HG03571 (cell line): ENCODE results near the gene PHC2.
A peak's percentile ranks its signal among the peaks of the same experiment; 100 is the strongest.

Experiments
- ATAC-seq: cut with Tn5 transposase; IDR thresholded peaks from one replicate; pipeline ENCODE4 v1.9.1; 2021; ENCODE audit not compliant: unreplicated experiment

PHC2 gene, protein sequence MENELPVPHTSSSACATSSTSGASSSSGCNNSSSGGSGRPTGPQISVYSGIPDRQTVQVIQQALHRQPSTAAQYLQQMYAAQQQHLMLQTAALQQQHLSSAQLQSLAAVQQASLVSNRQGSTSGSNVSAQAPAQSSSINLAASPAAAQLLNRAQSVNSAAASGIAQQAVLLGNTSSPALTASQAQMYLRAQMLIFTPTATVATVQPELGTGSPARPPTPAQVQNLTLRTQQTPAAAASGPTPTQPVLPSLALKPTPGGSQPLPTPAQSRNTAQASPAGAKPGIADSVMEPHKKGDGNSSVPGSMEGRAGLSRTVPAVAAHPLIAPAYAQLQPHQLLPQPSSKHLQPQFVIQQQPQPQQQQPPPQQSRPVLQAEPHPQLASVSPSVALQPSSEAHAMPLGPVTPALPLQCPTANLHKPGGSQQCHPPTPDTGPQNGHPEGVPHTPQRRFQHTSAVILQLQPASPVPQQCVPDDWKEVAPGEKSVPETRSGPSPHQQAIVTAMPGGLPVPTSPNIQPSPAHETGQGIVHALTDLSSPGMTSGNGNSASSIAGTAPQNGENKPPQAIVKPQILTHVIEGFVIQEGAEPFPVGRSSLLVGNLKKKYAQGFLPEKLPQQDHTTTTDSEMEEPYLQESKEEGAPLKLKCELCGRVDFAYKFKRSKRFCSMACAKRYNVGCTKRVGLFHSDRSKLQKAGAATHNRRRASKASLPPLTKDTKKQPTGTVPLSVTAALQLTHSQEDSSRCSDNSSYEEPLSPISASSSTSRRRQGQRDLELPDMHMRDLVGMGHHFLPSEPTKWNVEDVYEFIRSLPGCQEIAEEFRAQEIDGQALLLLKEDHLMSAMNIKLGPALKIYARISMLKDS

DNA sequence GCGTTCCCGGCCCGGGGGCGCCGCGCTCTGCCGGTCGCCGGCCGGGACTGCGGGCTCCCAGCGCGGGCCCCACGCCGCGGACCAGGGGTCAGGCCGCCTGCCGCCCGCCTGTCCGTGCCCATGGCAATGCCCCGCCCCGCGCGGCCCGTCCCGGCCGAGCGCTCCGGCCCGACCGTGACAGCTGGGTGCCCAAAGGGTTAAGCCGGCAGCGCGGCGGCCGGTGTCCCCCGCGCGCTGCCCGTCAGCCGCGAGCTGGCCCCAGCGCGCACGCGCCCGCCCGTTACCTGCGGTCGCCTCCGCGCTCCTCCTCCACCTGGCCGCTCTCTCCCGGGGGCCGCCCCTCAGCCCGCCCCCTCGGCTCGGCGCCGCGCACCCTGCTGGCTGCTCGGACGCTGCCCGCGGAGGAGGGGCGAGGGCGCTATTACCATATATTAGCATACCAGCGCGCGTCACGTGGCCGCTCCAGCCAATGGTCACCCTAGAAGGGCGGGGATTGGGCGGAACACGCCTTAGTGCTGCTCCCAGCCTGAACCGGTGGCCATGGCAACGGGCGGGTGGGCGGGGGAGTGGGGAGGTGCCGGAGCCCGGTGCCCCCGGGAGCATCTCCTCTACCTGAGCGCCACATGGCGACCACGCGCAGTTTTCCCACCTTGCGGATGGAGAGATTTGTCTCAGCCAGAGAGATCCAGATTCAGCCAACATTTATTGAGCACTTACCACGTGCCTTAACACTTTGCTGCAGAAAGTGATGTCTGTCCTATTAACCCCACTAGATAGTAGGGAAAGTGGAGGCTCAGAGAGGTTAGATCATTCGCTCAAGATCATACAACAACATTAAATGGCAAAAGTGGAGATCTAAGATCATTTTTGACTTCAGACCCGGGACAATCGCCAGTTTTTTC lies at the start of gene PHC2:
Gene PHC2 (minus strand): TSS at position 404 of the 902 bp plus-strand sequence. CDS start 55,556 bp downstream, outside the sequence.
- ATAC-seq: peak; percentile 93

DNA sequence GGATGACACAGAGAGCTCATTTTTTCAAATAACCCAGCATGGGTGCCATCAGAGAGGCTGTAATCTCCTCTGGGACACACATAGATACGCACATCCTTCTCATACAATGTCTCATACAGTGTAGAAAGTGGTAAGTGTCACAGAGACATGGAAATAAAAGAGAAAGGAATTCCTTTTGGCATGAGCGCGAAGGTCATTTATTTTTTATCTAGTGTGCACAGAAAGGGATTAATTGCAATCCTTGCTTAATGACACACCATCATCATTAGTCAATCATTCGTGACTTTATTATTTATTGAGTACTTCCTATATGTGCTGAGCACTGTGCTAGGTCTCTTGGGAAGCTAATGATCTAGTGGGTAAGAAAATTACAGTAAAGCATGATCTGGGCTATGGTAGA lies 46.6 kb upstream of the PHC2 start:
- ATAC-seq: no peak

DNA sequence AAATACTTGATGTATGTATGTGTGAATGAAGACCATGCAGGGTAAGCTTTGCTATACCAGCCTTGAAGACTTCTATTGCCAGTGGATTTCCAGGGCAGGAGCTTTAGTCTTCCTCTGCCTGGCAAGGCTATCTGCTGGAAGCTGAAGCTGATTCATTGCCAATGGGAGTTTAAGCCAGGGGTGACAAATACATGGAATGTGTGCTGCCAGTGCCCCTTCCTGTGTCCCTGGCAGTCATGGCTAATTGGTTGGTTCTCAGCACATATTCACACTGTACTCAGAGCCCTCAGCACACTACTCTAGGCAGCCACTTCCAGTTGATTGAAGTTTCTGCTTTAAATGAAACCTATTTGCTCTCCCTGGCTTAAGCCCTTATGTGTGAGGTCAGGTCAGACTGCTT lies 43.0 kb upstream of the PHC2 start:
- ATAC-seq: no peak

DNA sequence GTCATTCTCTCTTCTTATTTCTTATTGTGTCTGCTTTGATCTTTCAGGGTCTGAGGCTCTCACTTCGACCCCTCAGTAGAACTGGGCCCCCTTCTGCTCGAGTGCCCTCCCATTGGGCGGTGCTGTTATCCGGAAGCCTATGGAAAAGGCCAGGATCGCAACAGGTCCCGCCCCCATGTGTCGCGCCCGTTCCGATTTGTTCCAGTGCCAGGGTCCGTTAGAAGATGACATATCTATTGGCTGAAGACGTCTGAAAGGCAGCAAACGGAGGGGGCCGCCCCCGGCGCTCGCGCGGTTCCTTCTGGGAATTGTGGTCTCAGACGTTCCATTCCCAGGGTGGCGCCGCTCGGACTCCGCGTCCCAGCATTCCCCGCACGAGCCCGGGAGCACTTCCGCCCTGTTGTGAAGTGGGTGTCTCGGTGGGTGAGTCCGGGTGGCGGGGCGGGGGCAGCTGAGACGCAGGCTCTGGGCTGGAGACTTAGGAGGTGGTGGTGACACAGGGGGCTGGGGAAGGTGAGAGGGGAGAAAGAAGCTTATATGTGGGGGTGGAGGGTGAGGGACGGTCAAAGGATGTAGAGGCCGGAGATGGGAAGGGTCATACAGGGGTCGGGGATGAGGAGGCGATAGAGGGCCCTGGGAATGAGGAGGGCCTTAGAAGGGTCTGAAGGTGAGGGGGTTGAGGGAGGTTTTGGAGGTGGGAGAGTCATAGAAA lies 41.5 kb upstream of the PHC2 start, which contains the start of gene ZSCAN20:
Gene ZSCAN20 (plus strand): TSS at position 377 of the 712 bp plus-strand sequence. CDS start 6,644 bp downstream, outside the sequence.
- peak; percentile 95 for ATAC-seq

DNA sequence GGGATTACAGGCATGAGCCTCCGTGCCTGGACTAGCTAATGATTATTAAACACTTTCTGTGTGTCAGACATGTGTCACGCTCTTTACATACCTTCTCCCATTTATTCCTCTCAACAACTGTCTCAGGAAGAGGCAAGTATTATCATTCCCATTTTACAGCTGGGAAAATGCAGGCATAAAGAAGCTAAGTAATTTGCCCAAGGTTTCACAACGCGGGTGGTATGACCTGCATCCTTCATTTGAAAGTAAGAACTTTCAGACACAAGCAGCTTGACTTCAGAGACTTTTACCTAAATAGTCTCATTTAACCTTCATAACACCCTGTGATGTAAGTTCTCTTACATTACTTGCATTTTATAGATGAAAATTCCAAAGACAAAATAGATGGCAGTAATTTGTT lies 40.5 kb upstream of the PHC2 start:
- no peak for ATAC-seq

DNA sequence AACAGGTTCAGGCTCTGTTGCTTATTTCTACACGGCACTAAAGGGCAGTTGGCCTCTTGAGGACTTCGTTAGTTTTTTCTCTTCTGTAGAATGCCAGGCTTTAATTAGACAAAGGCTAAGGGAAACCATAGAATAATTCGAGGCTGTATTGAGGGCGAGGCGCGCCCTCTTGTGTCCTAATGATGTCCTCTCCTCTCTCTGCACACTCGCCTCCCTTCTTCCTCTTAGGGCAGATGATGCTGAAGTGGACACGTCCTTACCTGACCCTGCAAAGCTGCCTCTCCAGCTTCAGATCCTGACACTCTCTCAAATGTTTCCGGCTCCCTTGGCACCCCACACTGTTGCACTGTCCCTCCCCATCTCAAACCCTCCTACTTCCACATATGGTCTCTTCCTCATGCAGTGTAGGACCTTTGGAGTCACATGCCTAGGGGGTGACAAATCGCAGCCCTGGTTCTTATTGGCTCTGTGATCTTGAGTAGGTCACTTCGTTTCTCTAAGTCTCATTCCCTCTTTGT lies 39.7 kb upstream of the PHC2 start:
- no peak for ATAC-seq

DNA sequence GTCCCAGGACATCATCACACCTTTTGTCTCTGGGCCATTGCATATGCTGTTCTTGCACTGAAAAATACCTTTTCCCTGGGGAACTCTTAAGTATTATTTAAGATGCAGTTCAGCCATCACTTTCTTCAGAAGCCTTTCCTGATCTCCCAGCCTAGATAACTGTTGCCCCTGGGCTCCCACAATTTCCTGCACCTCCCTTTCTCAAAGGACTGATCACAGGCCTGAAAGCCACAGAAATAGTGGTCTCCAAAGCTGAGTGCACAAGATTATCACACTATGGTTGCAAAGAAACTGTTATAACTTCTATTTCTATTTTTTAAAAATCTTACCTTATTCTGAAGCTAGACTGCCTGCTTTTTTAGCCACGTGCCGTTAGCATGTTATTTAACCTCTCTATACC lies 38.8 kb upstream of the PHC2 start:
- no peak for ATAC-seq

DNA sequence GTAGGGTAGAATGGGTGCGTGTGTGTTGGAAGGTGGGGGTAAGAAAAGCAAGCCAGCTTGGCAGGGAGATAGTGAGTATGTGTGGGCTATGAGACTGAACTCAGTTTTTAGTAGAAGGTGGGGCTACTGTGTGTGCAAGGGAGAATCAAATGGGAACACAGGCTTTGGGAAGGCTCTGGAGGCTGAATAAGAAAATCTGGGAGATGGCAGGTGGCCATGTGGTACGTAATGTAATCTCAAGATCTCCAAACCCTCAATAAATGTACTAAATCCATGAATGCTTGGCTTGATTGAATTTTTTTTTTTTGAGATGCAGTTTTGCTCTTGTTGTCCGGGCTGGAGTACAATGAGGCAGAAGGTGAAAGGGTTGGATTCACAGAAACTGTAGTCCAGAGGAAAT lies 38.1 kb upstream of the PHC2 start:
- ATAC-seq: no peak

DNA sequence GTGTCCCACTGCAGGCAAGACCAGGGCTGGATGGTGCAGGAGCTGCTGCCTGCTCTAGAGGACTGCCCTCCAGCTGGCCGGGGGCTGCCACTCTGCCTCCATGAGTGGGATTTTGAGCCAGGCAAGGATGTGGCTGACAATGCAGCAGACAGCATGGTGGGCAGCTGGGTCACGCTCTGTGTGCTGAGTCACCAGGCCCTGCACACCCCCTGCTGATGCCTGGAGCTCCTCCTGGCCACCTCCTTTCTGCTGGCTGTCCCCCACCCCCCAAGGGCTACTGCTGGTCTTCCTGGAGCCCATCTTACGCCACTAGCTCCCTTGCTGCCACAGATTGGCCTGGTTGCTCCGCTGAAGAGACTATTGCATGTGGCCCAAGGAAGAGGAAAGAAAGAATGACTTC lies 37.6 kb upstream of the PHC2 start:
- ATAC-seq: no peak

DNA sequence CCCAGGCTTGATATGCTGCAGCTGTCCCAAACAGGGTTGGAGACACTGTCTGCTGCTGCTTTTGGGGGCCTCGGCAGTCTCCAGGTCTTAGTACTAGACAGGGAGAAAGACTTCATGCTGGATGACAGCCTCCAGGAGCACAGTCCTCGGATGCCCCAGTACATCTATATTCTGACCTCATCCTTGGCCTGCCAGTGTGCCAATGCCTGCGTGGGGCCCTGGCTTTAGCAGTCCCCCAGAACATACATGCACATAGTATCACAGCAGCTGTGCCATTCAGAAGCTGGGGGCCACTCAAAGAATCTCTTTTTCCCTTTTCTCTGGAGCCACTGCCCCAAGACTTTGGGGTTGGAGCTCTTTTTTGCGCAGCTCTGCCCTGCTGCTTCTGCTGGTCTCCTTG lies 37.1 kb upstream of the PHC2 start:
- ATAC-seq: no peak

DNA sequence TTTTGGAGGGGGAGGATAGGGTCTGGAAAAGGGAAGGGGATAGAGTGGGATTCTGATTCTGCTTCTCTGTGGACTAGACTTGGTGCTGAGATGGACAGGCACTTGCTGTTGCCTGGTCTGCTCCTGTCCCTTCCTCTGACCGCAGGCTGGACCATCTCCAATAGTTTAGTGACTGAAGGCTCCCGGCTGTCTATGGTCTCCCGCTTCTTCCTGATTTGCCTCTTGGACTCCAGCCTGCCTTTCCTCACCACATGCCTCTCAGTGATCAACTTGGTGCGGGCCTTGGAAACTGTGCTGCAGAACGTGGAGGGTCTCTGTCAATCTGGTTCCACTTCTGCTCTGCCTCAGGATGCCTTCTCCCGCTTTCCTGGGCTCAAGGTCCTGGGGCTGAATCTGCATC lies 35.3 kb upstream of the PHC2 start:
- ATAC-seq: no peak

DNA sequence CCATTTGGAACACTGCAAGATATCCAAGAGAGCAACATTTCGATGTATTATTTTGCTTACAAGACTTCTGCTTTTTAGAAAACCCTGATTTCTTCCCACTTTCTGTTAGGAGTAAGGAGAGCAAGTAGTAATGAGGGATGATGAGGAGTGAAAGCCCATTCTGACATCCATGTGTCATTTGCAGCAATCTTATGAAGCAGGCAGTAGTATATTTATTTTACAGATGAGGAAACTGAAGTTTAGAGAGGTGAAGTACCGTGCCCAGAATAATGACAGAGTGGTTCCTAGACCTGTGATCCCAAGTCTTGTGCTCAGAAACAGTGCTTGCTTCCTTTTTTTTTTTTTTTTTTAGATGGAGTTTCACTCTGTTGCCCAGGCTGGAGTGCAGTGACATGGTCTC lies 34.4 kb upstream of the PHC2 start:
- no peak for ATAC-seq

DNA sequence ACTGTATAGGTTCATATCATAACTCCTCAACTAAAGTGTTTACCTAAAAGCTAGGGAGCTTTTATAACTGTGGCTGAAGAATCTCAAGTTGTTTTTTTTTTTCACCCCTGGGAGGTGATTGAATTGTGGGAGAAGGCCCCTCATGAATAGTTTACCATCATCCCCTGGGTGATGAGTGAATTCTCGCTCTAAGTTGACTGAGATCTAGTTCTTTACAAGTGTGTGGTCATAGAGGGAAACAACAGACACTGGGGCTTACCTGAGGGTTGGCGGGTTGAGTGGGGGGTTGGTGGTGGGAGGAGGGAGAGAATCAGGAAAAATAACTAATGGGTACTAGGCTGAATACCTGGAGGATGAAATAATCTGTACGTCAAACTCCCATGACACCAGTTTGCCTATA lies 33.7 kb upstream of the PHC2 start:
- no peak for ATAC-seq

DNA sequence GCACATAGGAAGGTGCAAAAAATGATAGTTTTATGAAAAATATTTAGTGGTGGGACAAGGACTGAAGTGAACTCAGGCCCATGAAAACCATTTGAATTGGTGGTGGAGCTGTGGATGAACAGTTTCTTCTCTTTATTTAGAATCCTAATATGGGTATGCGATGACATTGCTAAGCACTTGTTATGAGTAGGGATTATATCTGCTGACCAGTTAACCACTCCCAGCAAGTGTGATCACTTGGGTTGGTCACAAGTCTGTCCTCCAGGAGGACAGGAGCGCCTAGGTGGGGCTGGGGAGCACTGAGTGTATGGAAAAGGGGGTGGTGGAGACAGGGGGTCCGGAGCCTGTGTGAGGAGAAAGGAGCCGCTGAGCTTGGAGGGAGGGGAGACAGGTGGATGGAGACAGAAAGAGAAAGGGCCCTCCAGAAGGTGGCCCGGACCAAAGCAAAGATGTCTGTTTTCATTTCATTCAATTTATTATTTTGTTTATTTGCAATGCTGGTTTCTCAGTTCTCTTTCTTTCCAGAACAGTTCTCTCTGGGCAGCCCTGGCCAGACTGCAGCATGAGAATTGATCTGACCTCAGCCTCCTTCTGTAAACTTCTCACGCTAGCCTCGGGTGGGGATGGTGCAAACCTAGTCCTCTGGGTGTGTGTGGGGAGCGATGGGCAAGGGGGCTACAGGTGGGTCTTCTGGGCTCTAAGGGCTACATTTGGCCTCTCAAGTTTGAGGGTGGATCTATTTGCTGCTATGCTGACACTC lies 31.7 kb upstream of the PHC2 start:
- ATAC-seq: no peak

DNA sequence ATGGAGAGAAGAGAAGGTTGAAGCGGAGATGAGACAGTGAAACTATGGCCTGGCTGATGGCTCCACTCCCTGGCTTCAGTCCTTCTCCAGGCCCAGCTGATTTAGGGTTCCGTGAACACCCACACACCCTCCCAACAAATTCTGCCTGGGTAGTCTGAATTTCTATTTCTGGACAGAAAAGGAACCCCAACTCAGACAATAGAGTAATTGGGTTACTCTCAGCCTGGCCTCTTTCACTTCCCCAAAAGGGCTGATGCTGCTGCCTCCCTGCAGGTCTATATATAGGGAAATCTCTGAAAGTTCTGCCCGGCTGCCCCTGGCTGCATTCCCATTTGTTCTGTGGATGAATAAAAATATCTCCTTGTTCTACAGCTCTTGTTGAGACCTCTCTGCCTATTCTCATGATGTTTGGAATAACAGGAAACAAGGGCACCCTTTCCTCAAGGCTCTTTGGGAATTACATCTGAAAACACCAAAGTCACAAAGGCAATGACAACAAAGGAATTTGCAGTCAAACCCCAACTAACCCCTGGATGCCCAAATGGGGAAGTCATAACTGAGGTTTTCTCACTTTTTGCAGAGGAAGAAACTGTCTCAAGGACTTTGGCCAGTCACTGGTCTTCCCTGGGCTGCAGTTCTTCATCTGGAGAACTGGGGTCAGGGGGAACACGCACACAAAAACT lies 30.2 kb upstream of the PHC2 start:
- ATAC-seq: no peak

DNA sequence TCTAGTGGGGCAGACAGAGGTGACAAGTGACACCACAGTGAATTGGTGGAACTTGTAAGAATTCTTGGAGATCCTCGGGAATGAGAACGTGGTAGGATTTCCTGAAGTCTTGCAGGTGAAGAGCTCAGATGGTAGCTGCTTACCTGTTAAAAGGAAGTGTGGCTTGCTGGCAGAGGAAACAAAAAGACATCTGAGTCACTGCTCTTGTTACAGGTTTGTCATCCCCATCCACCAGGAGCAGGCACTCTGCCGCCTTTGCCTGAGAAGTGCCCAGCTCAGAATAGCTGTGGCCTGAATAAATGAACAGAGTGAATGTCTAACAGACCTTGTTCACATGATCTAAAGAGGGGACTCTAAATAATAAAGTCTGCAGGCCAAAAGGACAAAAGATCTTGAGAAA lies 29.2 kb upstream of the PHC2 start:
- ATAC-seq: no peak

DNA sequence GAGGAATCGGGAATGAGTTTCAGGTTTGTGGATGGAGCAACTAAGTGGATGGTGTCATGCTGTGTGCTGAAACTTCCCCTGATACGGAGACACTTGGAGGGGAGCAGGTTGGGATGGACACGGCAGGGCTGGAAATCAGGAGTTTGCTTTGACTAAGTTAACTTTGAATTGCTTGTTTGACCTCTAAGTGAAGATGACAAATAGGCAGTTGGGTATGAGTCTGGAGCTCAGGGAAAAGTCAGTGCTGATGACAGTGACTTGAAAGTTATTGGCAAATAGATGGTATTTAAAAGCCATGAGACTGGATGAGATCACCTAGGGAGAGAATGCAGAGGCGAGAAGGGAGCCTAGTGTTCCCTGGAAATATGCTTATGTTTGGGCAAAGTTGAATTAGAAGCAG lies 28.8 kb upstream of the PHC2 start:
- no peak for ATAC-seq

DNA sequence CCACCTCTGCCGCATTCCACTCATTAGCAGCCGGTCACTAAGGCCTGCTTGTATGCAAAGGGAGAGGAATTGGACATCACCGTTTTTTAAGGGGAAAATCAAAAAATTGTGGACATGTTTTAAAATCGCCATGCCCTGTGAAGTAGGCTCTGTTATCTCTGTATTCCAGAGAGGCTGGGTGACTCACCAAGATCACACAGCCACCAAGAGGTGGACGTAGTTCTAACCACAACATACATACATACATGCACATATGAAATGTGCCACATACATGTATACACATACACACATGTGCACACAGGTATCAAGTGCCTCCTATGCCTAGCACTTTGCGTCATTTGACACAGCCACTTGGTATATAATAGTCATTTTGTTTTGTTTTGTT lies 25.6 kb upstream of the PHC2 start:
- ATAC-seq: no peak
